GM18517 (cell line): Measurements from ENCODE around the gene THSD4.

ENCODE experiments used
- ATAC-seq: cut with Tn5 transposase; IDR thresholded peaks from one replicate; pipeline ENCODE4 v1.9.1; 2021; ENCODE audit warnings: mild to moderate bottlenecking, moderate library complexity; ENCODE audit not compliant: unreplicated experiment

THSD4 gene

GRCh38 chr15:71114887-71115566, at the start of gene THSD4:
TSS of gene THSD4 (plus strand) at chr15:71115471.
- ATAC-seq = no peak

- no peak for ATAC-seq
These were observed 48.3 kb upstream of the THSD4 start for GRCh38 chr15:71066983-71067382.

GRCh38 chr15:71069693-71070092, 45.6 kb upstream of the THSD4 start:
- no peak for ATAC-seq

GRCh38 chr15:71071529-71071928, 43.7 kb upstream of the THSD4 start:
- no peak for ATAC-seq

- no peak for ATAC-seq
These were observed 42.8 kb upstream of the THSD4 start for GRCh38 chr15:71072423-71072822.

GRCh38 chr15:71078506-71079207, 36.6 kb upstream of the THSD4 start:
- no peak for ATAC-seq

- ATAC-seq = no peak
These were observed 35.8 kb upstream of the THSD4 start for GRCh38 chr15:71079208-71080044.

- ATAC-seq = no peak
These were observed 35.1 kb upstream of the THSD4 start for GRCh38 chr15:71080166-71080565.

GRCh38 chr15:71080705-71081104, 34.6 kb upstream of the THSD4 start:
- ATAC-seq = no peak

GRCh38 chr15:71082803-71083202, 32.5 kb upstream of the THSD4 start:
- ATAC-seq = no peak

- ATAC-seq = no peak
These were observed 31.9 kb upstream of the THSD4 start for GRCh38 chr15:71083349-71083748.

GRCh38 chr15:71084264-71084663, 31.0 kb upstream of the THSD4 start:
- no peak for ATAC-seq

GRCh38 chr15:71085809-71086208, 29.5 kb upstream of the THSD4 start:
- ATAC-seq = no peak

GRCh38 chr15:71088155-71088554, 27.1 kb upstream of the THSD4 start:
- no peak for ATAC-seq

GRCh38 chr15:71088683-71089082, 26.6 kb upstream of the THSD4 start:
- no peak for ATAC-seq

GRCh38 chr15:71089801-71090200, 25.5 kb upstream of the THSD4 start:
- no peak for ATAC-seq

GRCh38 chr15:71091601-71092000, 23.7 kb upstream of the THSD4 start:
- ATAC-seq = no peak

GRCh38 chr15:71092056-71092600, 23.1 kb upstream of the THSD4 start:
- ATAC-seq = no peak

- ATAC-seq = no peak
These were observed 21.9 kb upstream of the THSD4 start for GRCh38 chr15:71093054-71094024.

- ATAC-seq = no peak
These were observed 21.1 kb upstream of the THSD4 start for GRCh38 chr15:71094137-71094536.
